ENCODE results near the gene UNC13C. TPM values are rescaled to one million over a fixed set of nuclear protein-coding genes. Genes with fewer than 3 reads are reported as not detected.

Gene UNC13C
- total RNA-seq, 1 donor from 2014 or later: 0.22 TPM

GRCh38 chr15:54101664-54102270 is 123.5 kb downstream of the UNC13C start:
- intact Hi-C loops (cut with micrococcal nuclease): no loop called here
- H3K36me3 ChIP-seq: no peaks in the 10 kb centered on the region

GRCh38 chr15:54102704-54103103 is 124.5 kb downstream of the UNC13C start:
- DNase-seq: no peak
- no peak for TF ChIP-seq CTCF (IDR thresholded peaks at IDR 0.05; ENCODE audit: borderline replicate concordance)
- Histone ChIP-seq H3K27me3 (ENCODE audit: low read depth) (no peaks in the 10 kb centered on the region), H3K4me3 (no peak overlapping the region), H3K9me3 (replicated peaks) (no peaks in the 10 kb centered on the region), H3K27ac (replicated peaks) (no peak overlapping the region), H3K4me1 (no peaks in the 10 kb centered on the region), H3K36me3 (no peaks in the 10 kb centered on the region)
- intact Hi-C loops (cut with micrococcal nuclease): no loop called here

More at GRCh38 chr15:54101664-54102270, 123.5 kb downstream of the UNC13C start:
- DNase-seq: no peak
- no peaks in the 10 kb centered on the region for H3K4me1 ChIP-seq
- H3K27me3 ChIP-seq (ENCODE audit: low read depth): no peaks in the 10 kb centered on the region
- H3K9me3 ChIP-seq (replicated peaks): no peaks in the 10 kb centered on the region
- no peak overlapping the region for H3K27ac ChIP-seq (replicated peaks)
- TF ChIP-seq CTCF (IDR thresholded peaks at IDR 0.05; ENCODE audit: borderline replicate concordance): no peak
- no peak overlapping the region for H3K4me3 ChIP-seq

GRCh38 chr15:54109014-54109413 is 130.8 kb downstream of the UNC13C start:
- H3K9me3 ChIP-seq (replicated peaks): no peaks in the 10 kb centered on the region
- H3K27ac ChIP-seq (replicated peaks): no peak overlapping the region
- H3K4me1 ChIP-seq: no peaks in the 10 kb centered on the region
- H3K27me3 ChIP-seq (ENCODE audit: low read depth): no peaks in the 10 kb centered on the region
- intact Hi-C loops (cut with micrococcal nuclease): no loop called here
- no peaks in the 10 kb centered on the region for H3K36me3 ChIP-seq
- DNase-seq: no peak
- TF ChIP-seq CTCF (IDR thresholded peaks at IDR 0.05; ENCODE audit: borderline replicate concordance): no peak
- no peak overlapping the region for H3K4me3 ChIP-seq

GRCh38 chr15:54119051-54119450 is 140.8 kb downstream of the UNC13C start:
- H3K9me3 ChIP-seq (replicated peaks): peaks cover 20% of the 10 kb centered on the region
- no peak for TF ChIP-seq CTCF (IDR thresholded peaks at IDR 0.05; ENCODE audit: borderline replicate concordance)
- H3K4me3 ChIP-seq: no peak overlapping the region
- H3K27me3 ChIP-seq (ENCODE audit: low read depth): no peaks in the 10 kb centered on the region
- H3K36me3 ChIP-seq: no peaks in the 10 kb centered on the region
- intact Hi-C loops (cut with micrococcal nuclease): no loop called here
- no peak for DNase-seq
- H3K4me1 ChIP-seq: no peaks in the 10 kb centered on the region
- H3K27ac ChIP-seq (replicated peaks): no peak overlapping the region

- no peak overlapping the region for H3K27ac ChIP-seq (replicated peaks)
- no peak overlapping the region for H3K4me3 ChIP-seq
- no peaks in the 10 kb centered on the region for H3K4me1 ChIP-seq
- intact Hi-C loops (cut with micrococcal nuclease): no loop called here
- H3K36me3 ChIP-seq: no peaks in the 10 kb centered on the region
- H3K27me3 ChIP-seq (ENCODE audit: low read depth): no peaks in the 10 kb centered on the region
- no peak for DNase-seq
- no peak for TF ChIP-seq CTCF (IDR thresholded peaks at IDR 0.05; ENCODE audit: borderline replicate concordance)
- peaks cover 20% of the 10 kb centered on the region for H3K9me3 ChIP-seq (replicated peaks)
Measured at GRCh38 chr15:54120949-54121463, 142.8 kb downstream of the UNC13C start.
